Caco-2 (cell line): ENCODE measurements around the gene TSPYL4. TPM values are rescaled to one million over a fixed set of nuclear protein-coding genes. Genes with fewer than 3 reads are reported as not detected.

ENCODE experiments used
- BruUV-seq: library from RNA; stranded (reverse); fragments of 400-500 nt; replicated peaks from 2 replicates; lab custom pipeline; 2021; lab: Mats Ljungman, UMichigan
- CTCF ChIA-PET: fragments of 300-600 bp; sonication (Branson Sonifier 250); formaldehyde crosslinking; loops from one replicate; lab custom pipeline; 2022; ENCODE audit warnings: antibody characterized with exemption; lab: Charles Lee
- POLR2A ChIA-PET: fragments of 300-600 bp; sonication (Branson Sonifier 250); formaldehyde crosslinking; loops from one replicate; lab custom pipeline; 2022; ENCODE audit warnings: antibody characterized with exemption; lab: Charles Lee
- DNase-seq, 2 experiments: peaks; one replicate each; pipeline versions ENCODE4 v3.0.0 to v3.0.0-alpha.2; 2020 to 2022
- H3K27me3 ChIP-seq: replicated peaks from 2 replicates; pipeline ENCODE4 v1.6.0; 2011; ENCODE audit warnings: low read length; ENCODE audit not compliant: control insufficient read depth, insufficient read depth
- H3K36me3 ChIP-seq: 2 replicates; pipeline ENCODE4 v1.5.1; 2011; ENCODE audit warnings: low read length; ENCODE audit not compliant: control insufficient read depth, insufficient read depth
- H3K4me1 ChIP-seq: fragments of 250-450 bp; sonication (Bioruptor Pico); 2 replicates; pipeline ENCODE4 v1.5.1; 2020; ENCODE audit warnings: mild to moderate bottlenecking
- H3K4me3 ChIP-seq: 2 replicates; pipeline ENCODE4 v1.5.1; 2011; ENCODE audit warnings: low read depth, mild to moderate bottlenecking, control low read depth, low read length
- H3K9me3 ChIP-seq: fragments of 250-450 bp; sonication (Bioruptor Pico); 2 replicates; pipeline ENCODE4 v1.5.1; 2020; ENCODE audit warnings: mild to moderate bottlenecking, moderate library complexity
- H3K27ac Mint-ChIP-seq: one replicate; pipeline ENCODE4 v1.8.0; 2022; ENCODE audit warnings: mixed read lengths; ENCODE audit not compliant: unreplicated experiment
- H3K27me3 Mint-ChIP-seq: one replicate; pipeline ENCODE4 v1.8.0; 2022; ENCODE audit warnings: mixed read lengths; ENCODE audit not compliant: insufficient read depth, unreplicated experiment
- H3K36me3 Mint-ChIP-seq: one replicate; pipeline ENCODE4 v1.8.0; 2022; ENCODE audit warnings: mild to moderate bottlenecking, mixed read lengths; ENCODE audit not compliant: insufficient read depth, unreplicated experiment
- H3K4me1 Mint-ChIP-seq: one replicate; pipeline ENCODE4 v1.8.0; 2022; ENCODE audit warnings: low read depth, mixed read lengths; ENCODE audit not compliant: unreplicated experiment
- H3K4me3 Mint-ChIP-seq: one replicate; pipeline ENCODE4 v1.8.0; 2022; ENCODE audit warnings: mild to moderate bottlenecking, moderate library complexity, mixed read lengths; ENCODE audit not compliant: unreplicated experiment
- H3K9me3 Mint-ChIP-seq: one replicate; pipeline ENCODE4 v1.8.0; 2022; ENCODE audit warnings: mixed read lengths; ENCODE audit not compliant: unreplicated experiment
- CTCF ChIP-seq, 2 experiments: fragments of 200-600 bp in 1 of 2; IDR thresholded peaks; 1 replicate in 1 of 2; 2 replicates in 1 of 2; pipeline versions ENCODE4 v1.5.1 to v1.8.0; 2011 to 2022; ENCODE audit warnings: antibody characterized with exemption in 1 of 2, control low read depth in 1 of 2, inconsistent platforms in 1 of 2, low read depth in 1 of 2, low read length in 1 of 2, mild to moderate bottlenecking in 1 of 2, moderate library complexity in 1 of 2; ENCODE audit not compliant: insufficient read depth in 1 of 2, severe bottlenecking in 1 of 2, unreplicated experiment in 1 of 2
- intact Hi-C: fragments of 100-400 bp; cut with micrococcal nuclease; formaldehyde crosslinking; loops from one replicate; pipeline ENCODE4 v1.10.0; 2022; ENCODE audit not compliant: unreplicated experiment
- total RNA-seq: library from RNA; stranded (reverse); gene quantifications from 2 replicates; pipeline ENCODE4 v1.2.3, GENCODE V29; 2022

The TSPYL4 gene
- total RNA-seq, 1 experiment from 2014 or later, result 10.7 TPM

- Histone ChIP-seq H3K36me3 (no peaks in the 10 kb centered on the region), H3K27me3 (no peaks in the 10 kb centered on the region), H3K4me3 (no peak overlapping the region), H3K9me3 (no peaks in the 10 kb centered on the region), H3K4me1 (no peaks in the 10 kb centered on the region)
- no peaks in the 10 kb centered on the region for H3K27me3 Mint-ChIP-seq
- intact Hi-C loops, result no loop called here
- no peaks in the 10 kb centered on the region for H3K9me3 Mint-ChIP-seq
- no peaks in the 10 kb centered on the region for H3K4me1 Mint-ChIP-seq
- H3K27ac Mint-ChIP-seq, result no peak overlapping the region
- no peak overlapping the region for H3K4me3 Mint-ChIP-seq
- TF ChIP-seq CTCF (IDR thresholded peaks at IDR 0.05; ENCODE audit: insufficient read depth in 1 of 2, low read depth in 1 of 2, low read length in 1 of 2, severe bottlenecking in 1 of 2, unreplicated experiment in 1 of 2), result no peak
- H3K36me3 Mint-ChIP-seq, result peaks cover 5% of the 10 kb centered on the region
- ChIA-PET CTCF (no interaction called here), POLR2A (no interaction called here)
- BruUV-seq, result no TSS peak
- no peak for DNase-seq
These were observed 30.5 kb downstream of the TSPYL4 start for GRCh38 chr6:116223355-116223754.

GRCh38 chr6:116221911-116222310 lies 32.0 kb downstream of the TSPYL4 start:
- no peaks in the 10 kb centered on the region for H3K36me3 ChIP-seq
- H3K9me3 Mint-ChIP-seq, result no peaks in the 10 kb centered on the region
- no peak for TF ChIP-seq CTCF (IDR thresholded peaks at IDR 0.05; ENCODE audit: insufficient read depth in 1 of 2, low read depth in 1 of 2, low read length in 1 of 2, severe bottlenecking in 1 of 2, unreplicated experiment in 1 of 2)
- no TSS peak for BruUV-seq
- intact Hi-C loops, result no loop called here
- no peaks in the 10 kb centered on the region for H3K4me1 Mint-ChIP-seq
- H3K27me3 Mint-ChIP-seq, result no peaks in the 10 kb centered on the region
- no peaks in the 10 kb centered on the region for H3K9me3 ChIP-seq
- CTCF ChIA-PET, result no interaction called here
- H3K27me3 ChIP-seq, result no peaks in the 10 kb centered on the region
- no peak for DNase-seq
- H3K4me3 ChIP-seq, result no peak overlapping the region
- peaks cover 5% of the 10 kb centered on the region for H3K36me3 Mint-ChIP-seq
- POLR2A ChIA-PET, result no interaction called here
- H3K27ac Mint-ChIP-seq, result no peak overlapping the region
- no peaks in the 10 kb centered on the region for H3K4me1 ChIP-seq
- no peak overlapping the region for H3K4me3 Mint-ChIP-seq

GRCh38 chr6:116221067-116221466 lies 32.8 kb downstream of the TSPYL4 start:
- DNase-seq, result no peak
- intact Hi-C loops, result no loop called here
- no peak overlapping the region for H3K4me3 Mint-ChIP-seq
- no peak overlapping the region for H3K4me3 ChIP-seq
- H3K36me3 Mint-ChIP-seq, result peaks cover 5% of the 10 kb centered on the region
- no peak for TF ChIP-seq CTCF (IDR thresholded peaks at IDR 0.05; ENCODE audit: insufficient read depth in 1 of 2, low read depth in 1 of 2, low read length in 1 of 2, severe bottlenecking in 1 of 2, unreplicated experiment in 1 of 2)
- H3K9me3 ChIP-seq, result no peaks in the 10 kb centered on the region
- POLR2A ChIA-PET, result no interaction called here
- H3K4me1 Mint-ChIP-seq, result no peaks in the 10 kb centered on the region
- H3K27me3 Mint-ChIP-seq, result no peaks in the 10 kb centered on the region
- no peaks in the 10 kb centered on the region for H3K36me3 ChIP-seq
- no peaks in the 10 kb centered on the region for H3K27me3 ChIP-seq
- H3K9me3 Mint-ChIP-seq, result no peaks in the 10 kb centered on the region
- CTCF ChIA-PET, result no interaction called here
- no peaks in the 10 kb centered on the region for H3K4me1 ChIP-seq
- BruUV-seq, result no TSS peak
- H3K27ac Mint-ChIP-seq, result no peak overlapping the region
